ENCODE measurements around the gene MGLL.
A peak's percentile ranks its signal among the peaks of the same experiment; 100 is the strongest.

DNA sequence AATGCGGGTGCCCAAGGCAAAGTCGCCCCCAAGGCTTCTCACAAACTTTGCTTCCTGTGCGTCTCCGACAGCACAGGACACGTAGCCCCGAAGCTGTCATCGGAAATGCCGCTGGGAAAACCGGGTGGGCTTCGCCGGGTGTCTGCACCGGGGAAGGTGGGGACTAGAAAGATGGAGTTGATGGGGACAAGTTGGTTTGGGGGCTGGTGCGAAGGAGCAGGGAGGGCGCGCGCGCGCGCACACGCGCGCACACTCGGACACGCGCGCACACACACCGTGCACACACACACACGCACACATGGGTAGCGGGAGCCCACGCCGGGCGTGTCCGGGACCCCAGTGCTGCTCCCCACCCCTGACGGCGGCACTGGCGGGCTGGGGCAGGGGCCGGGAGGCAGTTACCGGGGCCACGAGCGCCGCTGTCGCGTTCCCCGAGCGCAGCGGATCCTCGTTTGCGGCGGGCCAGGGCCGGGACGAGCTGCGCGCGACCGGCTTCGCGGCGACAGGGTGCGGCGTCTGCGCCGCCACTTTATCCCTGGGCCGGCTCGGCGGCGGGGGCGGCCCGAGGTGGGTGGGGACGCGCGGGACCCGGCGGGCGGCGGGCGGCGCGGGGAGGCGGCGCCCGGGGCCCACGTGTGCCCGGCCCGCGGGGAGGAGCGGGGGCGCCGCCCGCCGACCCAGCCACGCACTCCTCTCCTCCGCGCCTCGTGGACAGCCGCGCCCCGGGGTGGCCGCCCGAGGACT, 539 bp upstream of the MGLL start:
- TF ChIP-seq CTCF (IDR thresholded peaks at IDR 0.05) (no peak), POLR2A (IDR thresholded peaks at IDR 0.05) (peak in 1 of 2 donors; percentile 27), POLR2AphosphoS5 (IDR thresholded peaks at IDR 0.05) (no peak), EP300 (IDR thresholded peaks at IDR 0.05) (no peak)

Data from suprapubic skin (tissue), 4 donors.